ENCODE data around the gene DHDH. TPM values are rescaled to one million over a fixed set of nuclear protein-coding genes. Genes with fewer than 3 reads are reported as not detected.

The DHDH gene
- total and polyA plus RNA-seq, 2 of the 13 experiments (the other 11 are each of a cell fraction or from before 2014, with no cell fraction given) = 0.13 to 0.91 TPM

DNA sequence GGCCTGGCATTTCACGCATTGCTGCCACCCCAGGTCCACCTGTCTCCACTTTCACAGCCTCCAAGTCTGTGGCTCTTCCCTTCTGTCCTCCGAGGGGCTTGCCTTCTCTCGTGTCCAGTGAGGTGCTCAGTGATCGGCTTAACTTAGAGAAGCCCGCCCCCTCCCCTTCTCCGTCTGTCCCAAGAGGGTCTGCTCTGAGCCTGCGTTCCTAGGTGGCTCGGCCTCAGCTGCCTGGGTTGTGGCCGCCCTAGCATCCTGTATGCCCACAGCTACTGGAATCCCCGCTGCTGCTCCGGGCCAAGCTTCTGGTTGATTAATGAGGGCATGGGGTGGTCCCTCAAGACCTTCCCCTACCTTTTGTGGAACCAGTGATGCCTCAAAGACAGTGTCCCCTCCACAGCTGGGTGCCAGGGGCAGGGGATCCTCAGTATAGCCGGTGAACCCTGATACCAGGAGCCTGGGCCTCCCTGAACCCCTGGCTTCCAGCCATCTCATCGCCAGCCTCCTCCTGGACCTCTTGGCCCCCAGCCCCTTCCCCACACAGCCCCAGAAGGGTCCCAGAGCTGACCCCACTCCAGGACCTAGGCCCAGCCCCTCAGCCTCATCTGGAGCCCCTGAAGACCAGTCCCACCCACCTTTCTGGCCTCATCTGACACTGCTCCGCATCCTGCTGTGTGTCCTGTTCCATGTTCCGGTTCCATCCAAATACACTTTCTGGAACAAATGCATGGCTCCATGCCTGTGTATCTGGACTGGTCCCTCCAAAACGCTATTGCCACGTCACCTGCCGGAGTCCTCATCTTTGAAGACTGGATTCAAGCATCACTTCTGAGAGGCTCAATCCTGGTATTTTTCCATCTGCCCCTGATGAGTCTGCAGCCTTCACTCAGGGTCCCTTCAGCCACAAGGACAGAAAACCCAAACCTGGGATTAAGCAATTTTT, 10.7 kb upstream of the DHDH start:
- Histone ChIP-seq H3K27ac (ENCODE audit: extremely low read length, insufficient read depth, low read length) (no peak overlapping the region), H3K79me2 (ENCODE audit: insufficient read depth, low read length) (no peaks in the 10 kb centered on the region), H3K4me1 (ENCODE audit: insufficient read depth, low read length) (no peaks in the 10 kb centered on the region), H3K9me3 (ENCODE audit: low read length) (no peaks in the 10 kb centered on the region), H3K4me2 (ENCODE audit: low read depth, low read length) (no peak overlapping the region), H3K9ac (ENCODE audit: insufficient read depth, low read depth, low read length) (no peak overlapping the region), H3K36me3 (replicated peaks in 1 of 2; ENCODE audit: control insufficient read depth in 1 of 2, insufficient read depth in 2 of 2, low read length in 2 of 2) (peaks cover 5 to 22% of the 10 kb centered on the region in 2 experiments; a peak in 4 of 5 replicates), H3K27me3 (ENCODE audit: control insufficient read depth in 1 of 2, insufficient read depth in 2 of 2, low read length in 2 of 2) (no peaks in the 10 kb centered on the region), H4K20me1 (ENCODE audit: insufficient read depth, low read length) (no peaks in the 10 kb centered on the region), H2AFZ (ENCODE audit: low read length) (no peak overlapping the region), H3K4me3 (replicated peaks in 1 of 3; ENCODE audit: insufficient read depth in 1 of 3, low read depth in 2 of 3, low read length in 3 of 3) (no peak overlapping the region)
- no peak for TF ChIP-seq ASH2L (IDR thresholded peaks at IDR 0.05; ENCODE audit: insufficient read length, low read depth, low read length)
- no peak for TF ChIP-seq ZNF737 (CRISPR knock-in tag; IDR thresholded peaks at IDR 0.05; ENCODE audit: borderline replicate concordance)
- TF ChIP-seq, protein P1, sequence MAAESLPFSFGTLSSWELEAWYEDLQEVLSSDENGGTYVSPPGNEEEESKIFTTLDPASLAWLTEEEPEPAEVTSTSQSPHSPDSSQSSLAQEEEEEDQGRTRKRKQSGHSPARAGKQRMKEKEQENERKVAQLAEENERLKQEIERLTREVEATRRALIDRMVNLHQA (CRISPR knock-in tag; IDR thresholded peaks at IDR 0.05) = no peak
- TF ChIP-seq MYNN (CRISPR knock-in tag; IDR thresholded peaks at IDR 0.05; ENCODE audit: low read depth) = no peak
- no peak for TF ChIP-seq TP53 (CRISPR knock-in tag; conservative IDR thresholded peaks at IDR 0.05)
- no peak for TF ChIP-seq ZNF678 (CRISPR knock-in tag; IDR thresholded peaks at IDR 0.05)
- TF ChIP-seq NFKB2 (CRISPR knock-in tag; IDR thresholded peaks at IDR 0.05; ENCODE audit: borderline replicate concordance) = no peak
- no peak for TF ChIP-seq REL (CRISPR knock-in tag; conservative IDR thresholded peaks at IDR 0.05)
- no peak for TF ChIP-seq PAWR (CRISPR knock-in tag; IDR thresholded peaks at IDR 0.05; ENCODE audit: borderline replicate concordance)
- no peak for TF ChIP-seq ZNF879 (CRISPR knock-in tag; IDR thresholded peaks at IDR 0.05)
- TF ChIP-seq ZNF510 (CRISPR knock-in tag; IDR thresholded peaks at IDR 0.05; ENCODE audit: low read depth) = no peak
- no peak for TF ChIP-seq RARA (CRISPR knock-in tag; IDR thresholded peaks at IDR 0.05)
- TF ChIP-seq, protein P2, sequence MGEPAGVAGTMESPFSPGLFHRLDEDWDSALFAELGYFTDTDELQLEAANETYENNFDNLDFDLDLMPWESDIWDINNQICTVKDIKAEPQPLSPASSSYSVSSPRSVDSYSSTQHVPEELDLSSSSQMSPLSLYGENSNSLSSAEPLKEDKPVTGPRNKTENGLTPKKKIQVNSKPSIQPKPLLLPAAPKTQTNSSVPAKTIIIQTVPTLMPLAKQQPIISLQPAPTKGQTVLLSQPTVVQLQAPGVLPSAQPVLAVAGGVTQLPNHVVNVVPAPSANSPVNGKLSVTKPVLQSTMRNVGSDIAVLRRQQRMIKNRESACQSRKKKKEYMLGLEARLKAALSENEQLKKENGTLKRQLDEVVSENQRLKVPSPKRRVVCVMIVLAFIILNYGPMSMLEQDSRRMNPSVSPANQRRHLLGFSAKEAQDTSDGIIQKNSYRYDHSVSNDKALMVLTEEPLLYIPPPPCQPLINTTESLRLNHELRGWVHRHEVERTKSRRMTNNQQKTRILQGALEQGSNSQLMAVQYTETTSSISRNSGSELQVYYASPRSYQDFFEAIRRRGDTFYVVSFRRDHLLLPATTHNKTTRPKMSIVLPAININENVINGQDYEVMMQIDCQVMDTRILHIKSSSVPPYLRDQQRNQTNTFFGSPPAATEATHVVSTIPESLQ (CRISPR knock-in tag; conservative IDR thresholded peaks at IDR 0.05) = no peak
- no peak for TF ChIP-seq TCF7 (IDR thresholded peaks at IDR 0.05; ENCODE audit: low read depth)
- no peak for TF ChIP-seq CENPX (CRISPR knock-in tag; IDR thresholded peaks at IDR 0.05)
- TF ChIP-seq, protein P3, sequence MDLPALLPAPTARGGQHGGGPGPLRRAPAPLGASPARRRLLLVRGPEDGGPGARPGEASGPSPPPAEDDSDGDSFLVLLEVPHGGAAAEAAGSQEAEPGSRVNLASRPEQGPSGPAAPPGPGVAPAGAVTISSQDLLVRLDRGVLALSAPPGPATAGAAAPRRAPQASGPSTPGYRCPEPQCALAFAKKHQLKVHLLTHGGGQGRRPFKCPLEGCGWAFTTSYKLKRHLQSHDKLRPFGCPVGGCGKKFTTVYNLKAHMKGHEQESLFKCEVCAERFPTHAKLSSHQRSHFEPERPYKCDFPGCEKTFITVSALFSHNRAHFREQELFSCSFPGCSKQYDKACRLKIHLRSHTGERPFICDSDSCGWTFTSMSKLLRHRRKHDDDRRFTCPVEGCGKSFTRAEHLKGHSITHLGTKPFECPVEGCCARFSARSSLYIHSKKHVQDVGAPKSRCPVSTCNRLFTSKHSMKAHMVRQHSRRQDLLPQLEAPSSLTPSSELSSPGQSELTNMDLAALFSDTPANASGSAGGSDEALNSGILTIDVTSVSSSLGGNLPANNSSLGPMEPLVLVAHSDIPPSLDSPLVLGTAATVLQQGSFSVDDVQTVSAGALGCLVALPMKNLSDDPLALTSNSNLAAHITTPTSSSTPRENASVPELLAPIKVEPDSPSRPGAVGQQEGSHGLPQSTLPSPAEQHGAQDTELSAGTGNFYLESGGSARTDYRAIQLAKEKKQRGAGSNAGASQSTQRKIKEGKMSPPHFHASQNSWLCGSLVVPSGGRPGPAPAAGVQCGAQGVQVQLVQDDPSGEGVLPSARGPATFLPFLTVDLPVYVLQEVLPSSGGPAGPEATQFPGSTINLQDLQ (CRISPR knock-in tag; IDR thresholded peaks at IDR 0.05) = no peak
- no peak for TF ChIP-seq ERF (CRISPR knock-in tag; IDR thresholded peaks at IDR 0.05)
- in situ Hi-C loops (cut with HindIII; ENCODE audit: extremely low pct_ligation_motif_present, low pct_unique_long_range_greater_than_20kb) = no loop called here
- DNase-seq (ENCODE audit: low spot score) = no peak
- BruUV-seq (replicated peaks) = TSS peak; percentile 81
- intact Hi-C loops (cut with micrococcal nuclease; ENCODE audit: unreplicated experiment) = no loop called here
- FAIRE-seq = no peak
- ATAC-seq = no peak
- POLR2A ChIA-PET = no interaction called here
- CTCF ChIA-PET (ENCODE audit: low intra/inter-chr PET ratio, low total read pairs) = no interaction called here
- 88% methylated on average over 16 of the region's 18 CpGs for WGBS (ENCODE audit: low lambda C conversion rate)
